Measurements from ENCODE around the gene ZNF71.

GRCh38 chr19:56668676-56669075, 73.6 kb downstream of the ZNF71 start:
- TF ChIP-seq CTCF (IDR thresholded peaks at IDR 0.05) (no peak), POLR2A (IDR thresholded peaks at IDR 0.05) (no peak)
